22Rv1 (cell line): ENCODE measurements around the gene HLA-DRA.

ENCODE experiments used
- ZFX ChIP-seq: fragments of 450-650 bp; IDR thresholded peaks from 2 replicates; pipeline ENCODE4 v1.6.1; 2017; ENCODE audit warnings: antibody characterized with exemption, borderline replicate concordance
- TF ChIP-seq, protein P1 (sequence below): fragments of 450-650 bp; IDR thresholded peaks from 2 replicates; pipeline ENCODE4 v1.5.1; 2017; ENCODE audit warnings: mild to moderate bottlenecking

DNA sequence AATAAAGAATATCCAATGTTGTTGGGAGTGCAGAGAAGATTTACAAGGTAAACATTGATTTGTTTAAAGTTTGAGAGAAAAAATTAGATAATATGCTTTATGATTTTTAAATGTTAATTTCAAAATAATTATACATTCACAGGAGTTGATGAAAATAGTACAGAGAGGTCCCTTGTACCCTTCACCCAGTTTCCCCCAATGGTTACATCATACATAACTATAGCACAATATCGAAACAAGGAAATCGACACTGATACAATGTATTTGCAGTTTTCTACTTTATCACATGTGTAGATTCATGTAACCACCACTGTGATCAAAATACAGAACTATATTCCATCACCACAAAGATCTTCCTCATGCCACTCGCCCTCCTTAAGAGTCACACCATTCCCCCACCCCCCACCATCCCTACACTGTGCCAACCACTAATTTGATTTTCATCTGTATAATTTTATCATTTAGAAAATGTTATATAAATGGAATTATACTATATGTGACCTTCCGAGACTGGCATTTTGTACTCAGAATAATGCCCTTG lies 11.7 kb upstream of the HLA-DRA start:
- TF ChIP-seq, protein P1, sequence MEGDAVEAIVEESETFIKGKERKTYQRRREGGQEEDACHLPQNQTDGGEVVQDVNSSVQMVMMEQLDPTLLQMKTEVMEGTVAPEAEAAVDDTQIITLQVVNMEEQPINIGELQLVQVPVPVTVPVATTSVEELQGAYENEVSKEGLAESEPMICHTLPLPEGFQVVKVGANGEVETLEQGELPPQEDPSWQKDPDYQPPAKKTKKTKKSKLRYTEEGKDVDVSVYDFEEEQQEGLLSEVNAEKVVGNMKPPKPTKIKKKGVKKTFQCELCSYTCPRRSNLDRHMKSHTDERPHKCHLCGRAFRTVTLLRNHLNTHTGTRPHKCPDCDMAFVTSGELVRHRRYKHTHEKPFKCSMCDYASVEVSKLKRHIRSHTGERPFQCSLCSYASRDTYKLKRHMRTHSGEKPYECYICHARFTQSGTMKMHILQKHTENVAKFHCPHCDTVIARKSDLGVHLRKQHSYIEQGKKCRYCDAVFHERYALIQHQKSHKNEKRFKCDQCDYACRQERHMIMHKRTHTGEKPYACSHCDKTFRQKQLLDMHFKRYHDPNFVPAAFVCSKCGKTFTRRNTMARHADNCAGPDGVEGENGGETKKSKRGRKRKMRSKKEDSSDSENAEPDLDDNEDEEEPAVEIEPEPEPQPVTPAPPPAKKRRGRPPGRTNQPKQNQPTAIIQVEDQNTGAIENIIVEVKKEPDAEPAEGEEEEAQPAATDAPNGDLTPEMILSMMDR, result no peak
- TF ChIP-seq ZFX, result no peak
